K562 (cell line): Measurements from ENCODE around the gene PET100. TPM values are rescaled to one million over a fixed set of nuclear protein-coding genes. Genes with fewer than 3 reads are reported as not detected.
A peak's percentile ranks its signal among the peaks of the same experiment; 100 is the strongest.

Source experiments
- CAMTA2 ChIP-seq: fragments of 250-450 bp; sonication (Bioruptor Pico); conservative IDR thresholded peaks from 2 replicates; pipeline ENCODE4 v1.5.1; 2022
- CCAR2 ChIP-seq: fragments of 200-400 bp; formaldehyde crosslinking; IDR thresholded peaks from 2 replicates; pipeline ENCODE4 v1.6.1; 2017; ENCODE audit warnings: mild to moderate bottlenecking, low read depth, low read length
- CEBPB ChIP-seq: fragments of 450-650 bp; IDR thresholded peaks from 2 replicates; pipeline ENCODE4 v1.6.1; 2016; ENCODE audit warnings: missing genetic modification characterization, missing compliant biosample characterization
- DNMT1 ChIP-seq: fragments of 450-650 bp; IDR thresholded peaks from 2 replicates; pipeline ENCODE4 v1.6.1; 2016; ENCODE audit warnings: antibody characterized with exemption, mild to moderate bottlenecking
- EZH2 ChIP-seq: IDR thresholded peaks from 2 replicates; pipeline ENCODE4 v1.6.1; 2012; ENCODE audit warnings: low read depth, mild to moderate bottlenecking, inconsistent platforms, low read length, borderline replicate concordance
- HNRNPLL ChIP-seq: fragments of 200-400 bp; formaldehyde crosslinking; IDR thresholded peaks from 2 replicates; pipeline ENCODE4 v1.6.1; 2017; ENCODE audit warnings: low read length, low read depth, mild to moderate bottlenecking; ENCODE audit not compliant: poor library complexity, severe bottlenecking
- NR1H2 ChIP-seq: sonication (generic); formaldehyde crosslinking; IDR thresholded peaks from 2 replicates; pipeline ENCODE4 v1.4.0; 2020; ENCODE audit warnings: mild to moderate bottlenecking, missing genetic modification reagents
- NR2F6 ChIP-seq: fragments of 450-650 bp; formaldehyde crosslinking; IDR thresholded peaks from 2 replicates; pipeline ENCODE4 v1.4.0; 2020; ENCODE audit warnings: mild to moderate bottlenecking
- NUFIP1 ChIP-seq: fragments of 450-650 bp; IDR thresholded peaks from 2 replicates; pipeline ENCODE4 v1.6.1; 2018; ENCODE audit not compliant: partially characterized antibody
- PPARD ChIP-seq: fragments of 250-450 bp; sonication (Bioruptor Pico); IDR thresholded peaks from 2 replicates; pipeline ENCODE4 v1.8.0; 2022; ENCODE audit warnings: inconsistent platforms, mild to moderate bottlenecking, moderate library complexity
- PTTG1 ChIP-seq: fragments of 450-650 bp; IDR thresholded peaks from 2 replicates; pipeline ENCODE4 v1.6.1; 2016; ENCODE audit warnings: low read depth, mild to moderate bottlenecking, missing genetic modification characterization, missing compliant biosample characterization
- SOX6 ChIP-seq: fragments of 450-650 bp; IDR thresholded peaks from 2 replicates; pipeline ENCODE4 v1.6.1; 2014; ENCODE audit warnings: mild to moderate bottlenecking
- TAL1 ChIP-seq: fragments of 450-650 bp; IDR thresholded peaks from 2 replicates; pipeline ENCODE4 v1.6.1; 2016; ENCODE audit warnings: mild to moderate bottlenecking
- TOE1 ChIP-seq, 2 experiments: fragments of 450-650 bp in 1 of 2; sonication (generic) in 1 of 2; formaldehyde crosslinking in 1 of 2; IDR thresholded peaks; 2 replicates each; pipeline versions ENCODE4 v1.7.1 to v1.8.0; 2016 to 2022; ENCODE audit warnings: borderline replicate concordance in 2 of 2, mild to moderate bottlenecking in 2 of 2, antibody characterized with exemption in 1 of 2, inconsistent platforms in 1 of 2, low read depth in 1 of 2, missing genetic modification reagents in 1 of 2, moderate library complexity in 1 of 2
- TRIM28 ChIP-seq: fragments of 450-650 bp; IDR thresholded peaks from 2 replicates; pipeline ENCODE4 v1.6.1; 2017
- ZBTB17 ChIP-seq: fragments of 450-650 bp; formaldehyde crosslinking; IDR thresholded peaks from 2 replicates; pipeline ENCODE4 v1.4.0; 2020; ENCODE audit warnings: mild to moderate bottlenecking
- ZKSCAN3 ChIP-seq: fragments of 250-450 bp; sonication (Bioruptor Pico); IDR thresholded peaks from 2 replicates; pipeline ENCODE4 v1.4.0; 2020
- ZNF174 ChIP-seq: fragments of 250-450 bp; sonication (Bioruptor Pico); IDR thresholded peaks from 2 replicates; pipeline ENCODE4 v1.4.0; 2020; ENCODE audit warnings: mild to moderate bottlenecking
- ZNF282 ChIP-seq: sonication (generic); formaldehyde crosslinking; IDR thresholded peaks from 2 replicates; pipeline ENCODE4 v1.8.1; 2023; ENCODE audit warnings: missing genetic modification reagents
- polyA plus RNA-seq, 8 experiments: library from polyadenylated mRNA; depleted of rRNA in 4 of 8; stranded (reverse) in 5 of 8; unstranded in 3 of 8; fragments of >200 nt; fragmentation: Nextera tagmentation in 2 of 8; fragmentation: Illumina TruSeq in 1 of 8; extraction: Ambion mirVana in 2 of 8; extraction: Trizol in 1 of 8; gene quantifications; 2 replicates each; pipeline versions ENCODE4 v1.2.1 to v1.2.3, GENCODE V29; 2011 to 2014; ENCODE audit warnings: inconsistent platforms in 1 of 8, missing spikeins in 1 of 8
- total RNA-seq, 7 experiments: library from RNA; depleted of rRNA in 6 of 7; stranded (reverse); fragments of >200 nt in 6 of 7; fragmentation: Illumina TruSeq in 2 of 7; extraction: Trizol in 2 of 7; gene quantifications; 2 replicates each; pipeline versions ENCODE4 v1.2.1 to v1.2.3, GENCODE V29; 2011 to 2021; ENCODE audit warnings: low replicate concordance in 1 of 7
- TF ChIP-seq, protein P1 (sequence below): fragments of 250-450 bp; sonication (Bioruptor Pico); IDR thresholded peaks from 2 replicates; pipeline ENCODE4 v1.5.1; 2021; ENCODE audit warnings: mild to moderate bottlenecking
- TF ChIP-seq, protein P2 (sequence below): fragments of 250-450 bp; sonication (Bioruptor Pico); IDR thresholded peaks from 2 replicates; pipeline ENCODE4 v1.8.0; 2021; ENCODE audit warnings: borderline replicate concordance, mild to moderate bottlenecking, moderate library complexity; ENCODE audit not compliant: poor library complexity, severe bottlenecking
- TF ChIP-seq, protein P3 (sequence below), 3 experiments: fragments of 200-800 bp in 1 of 3; fragments of 250-450 bp in 1 of 3; fragments of 450-650 bp in 1 of 3; sonication (Bioruptor Pico) in 1 of 3; sonication (Bioruptor generic) in 1 of 3; formaldehyde crosslinking in 1 of 3; IDR thresholded peaks; 2 replicates each; pipeline versions ENCODE4 v1.6.1 to v1.8.0; 2016 to 2022; ENCODE audit warnings: mild to moderate bottlenecking in 2 of 3, missing genetic modification characterization in 2 of 3, missing compliant biosample characterization in 1 of 3, moderate library complexity in 1 of 3
- TF ChIP-seq, protein P4 (sequence below): fragments of 450-650 bp; IDR thresholded peaks from one replicate; pipeline ENCODE4 v1.6.1; 2018; ENCODE audit warnings: mild to moderate bottlenecking, moderate library complexity; ENCODE audit not compliant: partially characterized antibody

The PET100 gene
- total and polyA plus RNA-seq, 9 of the 15 experiments (the other 6 are each of a cell fraction or from before 2014, with no cell fraction given), result 62.3 to 351 (median 98.3) TPM

DNA sequence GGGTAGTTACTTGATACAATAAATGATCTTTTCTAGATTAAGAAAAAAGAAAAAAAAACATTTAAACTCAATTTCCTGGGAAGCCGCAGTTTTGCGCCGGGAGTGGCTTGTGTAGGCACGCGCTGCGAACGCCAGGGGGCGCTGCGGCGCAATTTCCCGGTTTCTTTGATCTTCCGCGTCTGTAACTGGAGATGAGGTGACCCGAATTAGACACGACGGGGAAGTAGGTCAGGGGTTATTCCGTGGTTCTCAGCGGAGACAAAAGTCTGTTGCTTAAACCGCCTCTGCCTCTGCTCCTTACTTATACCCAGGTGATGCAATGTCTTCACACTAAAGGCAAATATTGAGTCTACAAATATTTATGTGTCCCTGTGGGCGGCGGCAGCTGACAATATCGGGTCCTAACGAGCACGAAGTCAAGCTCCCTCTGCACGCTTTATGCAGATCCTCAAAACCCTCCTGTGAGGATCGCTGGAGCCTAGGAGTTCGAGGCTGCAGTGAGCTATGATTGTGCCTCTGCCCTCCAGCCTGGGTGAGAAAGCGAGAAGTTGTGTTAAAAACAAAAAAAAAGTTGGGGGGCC is 22.6 kb downstream of the PET100 start (continued):
- TF ChIP-seq, protein P1, sequence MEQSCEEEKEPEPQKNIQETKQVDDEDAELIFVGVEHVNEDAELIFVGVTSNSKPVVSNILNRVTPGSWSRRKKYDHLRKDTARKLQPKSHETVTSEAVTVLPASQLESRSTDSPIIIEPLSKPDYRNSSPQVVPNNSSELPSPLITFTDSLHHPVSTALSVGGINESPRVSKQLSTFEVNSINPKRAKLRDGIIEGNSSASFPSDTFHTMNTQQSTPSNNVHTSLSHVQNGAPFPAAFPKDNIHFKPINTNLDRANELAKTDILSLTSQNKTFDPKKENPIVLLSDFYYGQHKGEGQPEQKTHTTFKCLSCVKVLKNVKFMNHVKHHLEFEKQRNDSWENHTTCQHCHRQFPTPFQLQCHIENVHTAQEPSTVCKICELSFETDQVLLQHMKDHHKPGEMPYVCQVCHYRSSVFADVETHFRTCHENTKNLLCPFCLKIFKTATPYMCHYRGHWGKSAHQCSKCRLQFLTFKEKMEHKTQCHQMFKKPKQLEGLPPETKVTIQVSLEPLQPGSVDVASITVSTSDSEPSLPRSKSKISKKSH (CRISPR knock-in tag), result no peak
- TF ChIP-seq DNMT1 (no peak), NR1H2 (CRISPR knock-in tag) (no peak), ZNF174 (CRISPR knock-in tag) (no peak), EZH2 (no peak), PPARD (CRISPR knock-in tag) (no peak), CAMTA2 (CRISPR knock-in tag) (no peak), ZBTB17 (CRISPR knock-in tag) (no peak), CCAR2 (no peak), SOX6 (peak; percentile 73), TOE1 (IDR thresholded peaks at IDR 0.05; ENCODE audit: borderline replicate concordance) (no peak; the same call in 1 of the 2 replicates), TOE1 (CRISPR knock-in tag; IDR thresholded peaks at IDR 0.05; ENCODE audit: borderline replicate concordance, low read depth) (no peak), CEBPB (peak; percentile 93), TRIM28 (no peak), NUFIP1 (no peak), TAL1 (no peak), ZNF282 (no peak), HNRNPLL (no peak), NR2F6 (CRISPR knock-in tag) (no peak), ZKSCAN3 (CRISPR knock-in tag) (no peak), PTTG1 (no peak)
- TF ChIP-seq, protein P2, sequence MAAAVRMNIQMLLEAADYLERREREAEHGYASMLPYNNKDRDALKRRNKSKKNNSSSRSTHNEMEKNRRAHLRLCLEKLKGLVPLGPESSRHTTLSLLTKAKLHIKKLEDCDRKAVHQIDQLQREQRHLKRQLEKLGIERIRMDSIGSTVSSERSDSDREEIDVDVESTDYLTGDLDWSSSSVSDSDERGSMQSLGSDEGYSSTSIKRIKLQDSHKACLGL (CRISPR knock-in tag), result no peak
- TF ChIP-seq, protein P3, sequence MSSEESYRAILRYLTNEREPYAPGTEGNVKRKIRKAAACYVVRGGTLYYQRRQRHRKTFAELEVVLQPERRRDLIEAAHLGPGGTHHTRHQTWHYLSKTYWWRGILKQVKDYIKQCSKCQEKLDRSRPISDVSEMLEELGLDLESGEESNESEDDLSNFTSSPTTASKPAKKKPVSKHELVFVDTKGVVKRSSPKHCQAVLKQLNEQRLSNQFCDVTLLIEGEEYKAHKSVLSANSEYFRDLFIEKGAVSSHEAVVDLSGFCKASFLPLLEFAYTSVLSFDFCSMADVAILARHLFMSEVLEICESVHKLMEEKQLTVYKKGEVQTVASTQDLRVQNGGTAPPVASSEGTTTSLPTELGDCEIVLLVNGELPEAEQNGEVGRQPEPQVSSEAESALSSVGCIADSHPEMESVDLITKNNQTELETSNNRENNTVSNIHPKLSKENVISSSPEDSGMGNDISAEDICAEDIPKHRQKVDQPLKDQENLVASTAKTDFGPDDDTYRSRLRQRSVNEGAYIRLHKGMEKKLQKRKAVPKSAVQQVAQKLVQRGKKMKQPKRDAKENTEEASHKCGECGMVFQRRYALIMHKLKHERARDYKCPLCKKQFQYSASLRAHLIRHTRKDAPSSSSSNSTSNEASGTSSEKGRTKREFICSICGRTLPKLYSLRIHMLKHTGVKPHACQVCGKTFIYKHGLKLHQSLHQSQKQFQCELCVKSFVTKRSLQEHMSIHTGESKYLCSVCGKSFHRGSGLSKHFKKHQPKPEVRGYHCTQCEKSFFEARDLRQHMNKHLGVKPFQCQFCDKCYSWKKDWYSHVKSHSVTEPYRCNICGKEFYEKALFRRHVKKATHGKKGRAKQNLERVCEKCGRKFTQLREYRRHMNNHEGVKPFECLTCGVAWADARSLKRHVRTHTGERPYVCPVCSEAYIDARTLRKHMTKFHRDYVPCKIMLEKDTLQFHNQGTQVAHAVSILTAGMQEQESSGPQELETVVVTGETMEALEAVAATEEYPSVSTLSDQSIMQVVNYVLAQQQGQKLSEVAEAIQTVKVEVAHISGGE (CRISPR knock-in tag; IDR thresholded peaks at IDR 0.05), result no peak
- TF ChIP-seq, protein P4, sequence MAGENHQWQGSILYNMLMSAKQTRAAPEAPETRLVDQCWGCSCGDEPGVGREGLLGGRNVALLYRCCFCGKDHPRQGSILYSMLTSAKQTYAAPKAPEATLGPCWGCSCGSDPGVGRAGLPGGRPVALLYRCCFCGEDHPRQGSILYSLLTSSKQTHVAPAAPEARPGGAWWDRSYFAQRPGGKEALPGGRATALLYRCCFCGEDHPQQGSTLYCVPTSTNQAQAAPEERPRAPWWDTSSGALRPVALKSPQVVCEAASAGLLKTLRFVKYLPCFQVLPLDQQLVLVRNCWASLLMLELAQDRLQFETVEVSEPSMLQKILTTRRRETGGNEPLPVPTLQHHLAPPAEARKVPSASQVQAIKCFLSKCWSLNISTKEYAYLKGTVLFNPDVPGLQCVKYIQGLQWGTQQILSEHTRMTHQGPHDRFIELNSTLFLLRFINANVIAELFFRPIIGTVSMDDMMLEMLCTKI, result no peak
